Measurements from ENCODE around the gene TMEM30B.
A peak's percentile ranks its signal among the peaks of the same experiment; 100 is the strongest.

The TMEM30B gene

DNA sequence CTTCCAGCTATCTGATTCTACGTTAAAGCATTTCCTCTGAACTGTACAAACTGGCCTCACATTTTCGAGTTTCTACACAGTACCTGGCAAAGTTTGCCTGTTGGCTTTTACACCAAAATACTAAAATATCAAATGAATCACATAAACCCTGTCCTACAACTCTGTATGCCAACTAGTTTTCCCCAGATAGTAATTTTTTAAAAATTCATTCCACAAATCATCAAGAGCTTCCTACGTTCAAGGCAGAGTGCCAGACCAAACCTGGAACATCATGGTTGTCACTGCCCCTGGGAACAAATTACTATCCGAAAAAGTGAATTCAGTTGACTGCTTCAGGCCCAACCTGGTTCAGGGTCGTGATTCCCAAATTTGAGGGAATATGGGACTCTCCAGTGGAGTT lies 2.1 kb downstream of the TMEM30B start:
- TF ChIP-seq, protein P1, sequence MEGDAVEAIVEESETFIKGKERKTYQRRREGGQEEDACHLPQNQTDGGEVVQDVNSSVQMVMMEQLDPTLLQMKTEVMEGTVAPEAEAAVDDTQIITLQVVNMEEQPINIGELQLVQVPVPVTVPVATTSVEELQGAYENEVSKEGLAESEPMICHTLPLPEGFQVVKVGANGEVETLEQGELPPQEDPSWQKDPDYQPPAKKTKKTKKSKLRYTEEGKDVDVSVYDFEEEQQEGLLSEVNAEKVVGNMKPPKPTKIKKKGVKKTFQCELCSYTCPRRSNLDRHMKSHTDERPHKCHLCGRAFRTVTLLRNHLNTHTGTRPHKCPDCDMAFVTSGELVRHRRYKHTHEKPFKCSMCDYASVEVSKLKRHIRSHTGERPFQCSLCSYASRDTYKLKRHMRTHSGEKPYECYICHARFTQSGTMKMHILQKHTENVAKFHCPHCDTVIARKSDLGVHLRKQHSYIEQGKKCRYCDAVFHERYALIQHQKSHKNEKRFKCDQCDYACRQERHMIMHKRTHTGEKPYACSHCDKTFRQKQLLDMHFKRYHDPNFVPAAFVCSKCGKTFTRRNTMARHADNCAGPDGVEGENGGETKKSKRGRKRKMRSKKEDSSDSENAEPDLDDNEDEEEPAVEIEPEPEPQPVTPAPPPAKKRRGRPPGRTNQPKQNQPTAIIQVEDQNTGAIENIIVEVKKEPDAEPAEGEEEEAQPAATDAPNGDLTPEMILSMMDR (conservative IDR thresholded peaks at IDR 0.05; ENCODE audit: low read depth, low read length), result no peak
- DNase-seq (ENCODE audit: low read depth), result no peak
- H3K4me3 ChIP-seq (ENCODE audit: low read length), result no peak overlapping the region

DNA sequence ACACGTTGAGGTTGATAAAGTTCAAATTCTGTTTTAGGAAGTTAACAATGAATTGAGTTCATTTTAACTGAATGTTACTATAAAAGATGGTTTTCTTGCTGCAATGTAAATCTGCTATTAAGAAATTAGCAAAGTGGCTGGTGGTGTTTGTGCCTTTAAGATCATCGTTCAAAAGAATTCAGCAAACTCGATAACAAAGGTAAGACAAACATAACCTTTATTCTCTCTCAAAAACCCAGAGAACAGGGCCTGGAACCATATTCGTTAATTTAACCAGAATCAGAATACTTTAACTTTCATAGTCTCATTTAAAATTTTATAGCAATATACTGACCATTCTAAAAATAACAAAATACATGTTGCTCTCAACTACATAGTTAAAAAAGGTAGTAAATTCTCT lies 3.4 kb downstream of the TMEM30B start:
- no peak overlapping the region for H3K4me3 ChIP-seq (ENCODE audit: low read length)
- no peak for DNase-seq (ENCODE audit: low read depth)
- TF ChIP-seq, protein P1 (conservative IDR thresholded peaks at IDR 0.05; ENCODE audit: low read depth, low read length), result no peak

DNA sequence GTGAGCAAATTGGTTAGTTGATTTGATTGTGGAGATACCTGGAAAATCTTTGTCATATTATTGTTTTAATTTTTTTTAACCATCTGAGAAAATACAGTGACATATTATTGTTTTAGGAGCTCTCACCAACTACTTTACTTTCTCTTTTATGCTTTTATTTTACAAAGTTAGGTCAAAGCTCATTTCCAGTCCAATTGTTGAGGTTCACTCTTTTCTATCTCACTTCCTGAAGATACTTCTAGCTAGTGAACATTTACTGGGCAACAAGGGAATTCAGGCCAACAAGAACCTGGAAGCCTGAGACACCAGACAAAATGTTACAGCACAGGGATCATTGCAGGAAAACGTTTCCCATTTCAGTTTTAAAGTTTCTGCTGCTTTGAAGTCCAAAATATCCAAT lies 3.9 kb downstream of the TMEM30B start:
- DNase-seq (ENCODE audit: low read depth), result no peak
- H3K4me3 ChIP-seq (ENCODE audit: low read length), result no peak overlapping the region
- TF ChIP-seq, protein P1 (conservative IDR thresholded peaks at IDR 0.05; ENCODE audit: low read depth, low read length), result no peak

DNA sequence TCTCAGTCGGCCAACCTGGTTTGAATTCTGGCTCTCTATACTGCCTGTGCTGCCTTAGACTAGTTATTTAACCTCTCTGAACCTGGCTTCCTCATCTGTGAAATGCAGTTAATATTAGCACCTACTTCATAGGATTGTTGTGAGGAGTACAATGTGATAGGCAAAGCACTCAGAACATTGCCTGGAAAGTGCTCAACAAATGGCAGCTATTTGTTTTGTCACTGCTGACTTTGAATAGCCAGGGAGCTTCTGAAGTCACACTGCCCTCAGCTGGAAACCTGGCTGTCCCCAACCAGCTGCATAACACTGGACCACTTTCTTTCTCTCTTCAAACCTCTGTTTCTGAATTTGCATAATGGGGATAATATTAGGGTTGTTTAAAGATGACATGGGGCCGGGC lies 9.6 kb downstream of the TMEM30B start:
- TF ChIP-seq, protein P1 (conservative IDR thresholded peaks at IDR 0.05; ENCODE audit: low read depth, low read length), result no peak
- DNase-seq (ENCODE audit: low read depth), result no peak
- H3K4me3 ChIP-seq (ENCODE audit: low read length), result no peak overlapping the region

DNA sequence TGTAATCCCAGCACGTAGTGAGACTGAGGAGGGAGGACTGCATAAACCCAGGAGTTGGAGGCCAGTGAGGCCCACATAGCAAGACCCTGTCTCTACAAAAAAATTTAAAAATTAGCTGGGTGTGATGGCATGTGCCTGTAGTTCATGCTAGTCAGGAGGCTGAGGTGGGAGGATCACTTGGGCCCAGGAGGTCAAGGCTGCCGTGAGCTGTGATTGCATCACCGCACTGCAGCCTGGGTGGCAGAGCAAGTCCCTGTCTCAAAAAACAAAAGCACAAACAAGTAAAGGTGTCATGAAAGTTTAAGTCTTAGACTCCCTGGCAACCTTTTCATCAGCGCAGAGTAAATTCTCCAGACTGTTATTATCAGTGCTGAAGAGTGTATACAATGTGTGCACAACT lies 10.4 kb downstream of the TMEM30B start:
- no peak overlapping the region for H3K4me3 ChIP-seq (ENCODE audit: low read length)
- DNase-seq (ENCODE audit: low read depth), result no peak
- TF ChIP-seq, protein P1 (conservative IDR thresholded peaks at IDR 0.05; ENCODE audit: low read depth, low read length), result no peak

DNA sequence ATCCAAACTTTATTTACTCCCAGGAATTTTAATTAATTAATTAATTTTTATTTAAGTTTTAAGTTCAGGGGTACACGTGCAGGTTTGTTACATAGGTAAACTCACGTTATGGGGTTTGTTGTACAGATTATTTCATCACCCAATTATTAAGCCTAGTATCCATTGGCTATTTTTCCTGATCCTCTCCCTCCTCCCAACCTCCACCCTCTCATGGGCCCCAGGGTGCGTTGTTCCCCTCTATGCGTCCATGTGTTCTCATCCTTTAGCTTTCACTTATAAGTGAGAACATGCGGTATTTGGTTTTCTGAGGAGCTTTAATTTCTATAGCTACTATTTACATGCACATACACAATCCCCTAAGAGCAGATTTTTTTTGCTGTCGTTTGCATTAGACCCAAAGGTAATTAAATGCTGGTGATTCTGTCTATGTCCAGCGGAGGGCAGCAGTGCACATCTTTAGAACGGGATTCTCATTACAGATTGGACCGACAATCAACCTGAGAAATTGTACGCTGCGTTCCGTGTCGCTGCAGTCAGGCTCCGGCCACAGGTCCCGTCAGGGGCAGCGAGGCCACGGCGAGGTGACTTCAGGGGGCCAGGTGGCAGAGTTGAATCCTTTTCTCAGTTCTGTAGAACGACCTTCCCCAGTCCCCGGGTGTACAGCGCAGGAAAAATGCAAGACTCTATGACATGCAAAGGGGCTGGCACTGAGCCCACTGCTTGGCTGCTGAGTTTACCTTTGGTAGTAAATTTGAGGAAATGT lies 11.6 kb downstream of the TMEM30B start:
- DNase-seq (ENCODE audit: low read depth), result no peak
- TF ChIP-seq, protein P1 (conservative IDR thresholded peaks at IDR 0.05; ENCODE audit: low read depth, low read length), result peak; percentile 77
- peak overlapping the region; percentile 57 for H3K4me3 ChIP-seq (ENCODE audit: low read length)

DNA sequence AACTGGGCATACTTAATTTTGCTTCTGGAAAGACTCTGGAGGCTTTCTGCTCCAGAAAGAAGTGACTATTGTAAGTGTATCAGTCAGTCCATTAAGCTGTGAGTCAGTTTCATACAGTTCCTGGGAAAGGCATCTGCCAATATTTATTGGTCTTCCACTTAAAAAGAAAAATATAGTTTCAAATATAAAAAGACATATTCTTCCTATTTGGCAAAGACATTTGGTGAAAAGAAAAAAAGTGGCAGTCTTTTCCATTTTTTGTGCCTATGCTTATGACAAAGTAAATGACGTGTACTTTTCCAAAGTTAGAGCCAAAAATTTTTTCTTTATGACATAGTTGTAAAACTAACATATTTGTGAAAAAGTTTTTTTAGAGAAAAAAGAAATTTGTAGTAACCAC lies 12.3 kb downstream of the TMEM30B start:
- TF ChIP-seq, protein P1 (conservative IDR thresholded peaks at IDR 0.05; ENCODE audit: low read depth, low read length), result no peak
- no peak for DNase-seq (ENCODE audit: low read depth)
- no peak overlapping the region for H3K4me3 ChIP-seq (ENCODE audit: low read length)
